ENCODE measurements around the gene BORA.
A peak's percentile ranks its signal among the peaks of the same experiment; 100 is the strongest.

DNA sequence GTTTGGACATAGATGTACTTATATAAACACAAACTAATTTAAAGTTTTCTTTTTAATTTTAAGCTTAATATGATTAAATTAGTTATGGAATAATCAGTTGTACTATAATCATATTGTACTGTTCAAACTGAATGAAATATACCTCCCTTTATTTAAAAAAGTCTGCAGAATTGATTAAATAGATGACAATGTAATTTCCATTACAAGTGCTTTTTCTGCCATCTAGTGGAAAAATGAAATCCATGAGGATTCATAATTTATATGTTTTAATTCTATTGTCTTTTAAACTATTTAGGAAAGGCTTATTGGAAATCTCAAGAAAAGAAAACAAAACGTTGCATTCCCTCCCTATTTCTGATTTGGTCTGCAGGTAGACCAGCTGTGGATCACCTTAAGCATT, 31.1 kb upstream of the BORA start:
- TF ChIP-seq ATF3 (IDR thresholded peaks at IDR 0.05) (no peak), SP1 (IDR thresholded peaks at IDR 0.05) (no peak), JUND (IDR thresholded peaks at IDR 0.05) (no peak), GABPA (IDR thresholded peaks at IDR 0.05 in 1 of 2, conservative IDR thresholded peaks at IDR 0.05 in 1 of 2) (no peak), REST (IDR thresholded peaks at IDR 0.05) (no peak), TAF1 (conservative IDR thresholded peaks at IDR 0.05) (no peak), RAD21 (IDR thresholded peaks at IDR 0.05) (peak; percentile 68 to 70), MAX (IDR thresholded peaks at IDR 0.05) (no peak)
- TF ChIP-seq, protein P1, sequence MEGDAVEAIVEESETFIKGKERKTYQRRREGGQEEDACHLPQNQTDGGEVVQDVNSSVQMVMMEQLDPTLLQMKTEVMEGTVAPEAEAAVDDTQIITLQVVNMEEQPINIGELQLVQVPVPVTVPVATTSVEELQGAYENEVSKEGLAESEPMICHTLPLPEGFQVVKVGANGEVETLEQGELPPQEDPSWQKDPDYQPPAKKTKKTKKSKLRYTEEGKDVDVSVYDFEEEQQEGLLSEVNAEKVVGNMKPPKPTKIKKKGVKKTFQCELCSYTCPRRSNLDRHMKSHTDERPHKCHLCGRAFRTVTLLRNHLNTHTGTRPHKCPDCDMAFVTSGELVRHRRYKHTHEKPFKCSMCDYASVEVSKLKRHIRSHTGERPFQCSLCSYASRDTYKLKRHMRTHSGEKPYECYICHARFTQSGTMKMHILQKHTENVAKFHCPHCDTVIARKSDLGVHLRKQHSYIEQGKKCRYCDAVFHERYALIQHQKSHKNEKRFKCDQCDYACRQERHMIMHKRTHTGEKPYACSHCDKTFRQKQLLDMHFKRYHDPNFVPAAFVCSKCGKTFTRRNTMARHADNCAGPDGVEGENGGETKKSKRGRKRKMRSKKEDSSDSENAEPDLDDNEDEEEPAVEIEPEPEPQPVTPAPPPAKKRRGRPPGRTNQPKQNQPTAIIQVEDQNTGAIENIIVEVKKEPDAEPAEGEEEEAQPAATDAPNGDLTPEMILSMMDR (IDR thresholded peaks at IDR 0.05; ENCODE audit: low read depth, low read length, missing input control): peak; percentile 19
